TTC549 (cell line): ENCODE measurements around the gene HEXB.
"Not testable (repeated sequence)": the region's sequence is repeated elsewhere in the genome, so short reads cannot be mapped to it uniquely, and the experiment has no call there.

ENCODE experiments used
- FAIRE-seq: peaks from 2 replicates; lab custom pipeline; 2012; peaks lifted over from hg19 to GRCh38; lab: Jason Lieb, UNC

HEXB gene

GRCh38 chr5:74659172-74659571, 25.9 kb upstream of the HEXB start:
- FAIRE-seq, result no peak

GRCh38 chr5:74660140-74660539, 24.9 kb upstream of the HEXB start:
- FAIRE-seq, result no peak

GRCh38 chr5:74660873-74661272, 24.2 kb upstream of the HEXB start:
- FAIRE-seq, result no peak

- no peak for FAIRE-seq
Measured at GRCh38 chr5:74664551-74664950, 20.5 kb upstream of the HEXB start.

- no peak for FAIRE-seq
Measured at GRCh38 chr5:74665273-74665672, 19.8 kb upstream of the HEXB start.

- FAIRE-seq, result no peak
Measured at GRCh38 chr5:74665816-74666215, 19.2 kb upstream of the HEXB start.

- FAIRE-seq, result no peak
Measured at GRCh38 chr5:74667396-74667795, 17.6 kb upstream of the HEXB start.

- FAIRE-seq, result no peak
Measured at GRCh38 chr5:74669821-74670220, 15.2 kb upstream of the HEXB start.

- no peak for FAIRE-seq
Measured at GRCh38 chr5:74670396-74671038, 14.5 kb upstream of the HEXB start.

- no peak for FAIRE-seq
Measured at GRCh38 chr5:74672215-74672877, 12.7 kb upstream of the HEXB start.

- no peak for FAIRE-seq
Measured at GRCh38 chr5:74673011-74673790, 11.8 kb upstream of the HEXB start.

- not testable (repeated sequence) for FAIRE-seq
Measured at GRCh38 chr5:74676466-74676865, 8.6 kb upstream of the HEXB start.

- not testable (repeated sequence) for FAIRE-seq
Measured at GRCh38 chr5:74678123-74678522, 6.9 kb upstream of the HEXB start.

GRCh38 chr5:74679300-74679699, 5.7 kb upstream of the HEXB start:
- FAIRE-seq, result not testable (repeated sequence)

- no peak for FAIRE-seq
Measured at GRCh38 chr5:74679966-74680365, 5.1 kb upstream of the HEXB start.

- FAIRE-seq, result no peak
Measured at GRCh38 chr5:74685979-74686631, 1.1 kb downstream of the HEXB start.

- no peak for FAIRE-seq
Measured at GRCh38 chr5:74686962-74687751, 2.1 kb downstream of the HEXB start.

- FAIRE-seq, result no peak
Measured at GRCh38 chr5:74693191-74693590, 8.2 kb downstream of the HEXB start.

- FAIRE-seq, result no peak
Measured at GRCh38 chr5:74717596-74717995, 32.6 kb downstream of the HEXB start.

- no peak for FAIRE-seq
Measured at GRCh38 chr5:74722271-74722670, 37.2 kb downstream of the HEXB start.

- no peak for FAIRE-seq
Measured at GRCh38 chr5:74725331-74725730, 40.3 kb downstream of the HEXB start.

- no peak for FAIRE-seq
Measured at GRCh38 chr5:74736759-74737158, 51.7 kb downstream of the HEXB start.
